CD4-positive, alpha-beta T cell treated with Interleukin-17A for 1 hour (primary cell): ENCODE results near the gene UBE2S.

ENCODE experiments used
- DNase-seq: peaks from one replicate; pipeline ENCODE4 v3.0.0-alpha.2; 2020

The UBE2S gene

DNA sequence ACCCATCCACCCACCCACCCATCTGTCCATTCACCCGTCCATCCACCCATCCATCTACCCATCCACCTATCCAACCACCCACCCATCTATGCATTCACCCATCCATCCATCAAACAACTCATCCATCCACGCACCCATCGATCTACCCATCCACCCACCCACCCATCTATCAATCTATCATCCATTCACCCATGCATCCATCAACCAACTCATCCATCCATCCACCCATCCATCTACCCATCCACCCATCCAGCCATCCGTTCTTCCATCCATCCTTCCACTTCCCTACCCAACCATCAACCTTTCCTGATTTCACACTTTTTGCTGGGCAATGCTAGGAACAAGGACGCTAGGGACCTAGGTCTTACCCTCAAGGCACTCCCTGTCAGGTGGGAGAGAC lies 25.6 kb downstream of the UBE2S start:
- no peak for DNase-seq

DNA sequence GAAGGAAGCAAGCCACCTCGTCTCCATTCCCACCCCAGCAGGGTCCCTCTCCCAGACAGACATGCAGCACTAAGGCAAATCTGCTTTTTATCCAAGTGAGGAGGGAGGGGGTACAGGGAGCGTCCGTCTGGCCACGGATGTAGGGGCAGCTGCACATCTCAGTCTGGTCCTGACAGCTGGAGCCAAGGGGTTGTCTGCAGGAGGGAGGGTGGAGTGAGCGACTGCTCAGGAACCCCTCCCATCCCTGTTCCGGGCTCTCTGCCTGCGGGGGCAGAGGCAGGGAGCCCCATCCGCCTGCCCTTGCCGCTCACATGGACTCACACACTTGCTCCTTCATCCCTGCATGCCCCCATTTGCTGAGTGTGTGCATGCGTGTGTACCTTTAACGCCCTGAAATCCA lies 28.4 kb downstream of the UBE2S start:
- DNase-seq, result no peak

DNA sequence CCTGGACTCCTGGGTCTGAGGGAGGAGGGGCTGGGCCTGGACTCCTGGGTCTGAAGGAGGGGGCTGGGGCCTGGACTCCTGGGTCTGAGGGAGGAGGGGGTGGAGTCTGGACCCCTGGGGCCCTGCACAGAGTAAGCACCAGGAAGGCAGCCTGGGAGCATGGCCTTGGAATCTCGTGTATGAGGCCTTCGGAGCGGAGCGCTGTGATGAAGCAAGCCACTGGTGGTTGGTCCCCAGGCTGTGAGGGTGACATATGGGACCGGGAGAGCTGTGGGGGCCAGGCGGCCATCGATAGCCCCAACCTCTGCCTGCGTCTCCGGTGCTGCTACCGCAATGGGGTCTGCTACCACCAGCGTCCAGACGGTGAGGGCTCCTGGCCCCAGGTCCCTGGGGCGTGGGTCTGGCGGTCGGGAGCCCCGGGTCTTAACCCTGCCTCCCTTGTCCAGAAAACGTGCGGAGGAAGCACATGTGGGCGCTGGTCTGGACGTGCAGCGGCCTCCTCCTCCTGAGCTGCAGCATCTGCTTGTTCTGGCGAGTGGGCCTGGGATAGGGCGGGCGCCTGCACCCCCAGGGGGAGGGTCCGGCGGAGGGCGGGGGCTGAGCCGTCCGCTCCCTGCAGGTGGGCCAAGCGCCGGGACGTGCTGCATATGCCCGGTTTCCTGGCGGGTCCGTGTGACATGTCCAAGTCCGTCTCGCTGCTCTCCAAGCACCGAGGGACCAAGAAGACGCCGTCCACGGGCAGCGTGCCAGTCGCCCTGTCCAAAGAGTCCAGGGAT lies 30.0 kb downstream of the UBE2S start:
- no peak for DNase-seq

DNA sequence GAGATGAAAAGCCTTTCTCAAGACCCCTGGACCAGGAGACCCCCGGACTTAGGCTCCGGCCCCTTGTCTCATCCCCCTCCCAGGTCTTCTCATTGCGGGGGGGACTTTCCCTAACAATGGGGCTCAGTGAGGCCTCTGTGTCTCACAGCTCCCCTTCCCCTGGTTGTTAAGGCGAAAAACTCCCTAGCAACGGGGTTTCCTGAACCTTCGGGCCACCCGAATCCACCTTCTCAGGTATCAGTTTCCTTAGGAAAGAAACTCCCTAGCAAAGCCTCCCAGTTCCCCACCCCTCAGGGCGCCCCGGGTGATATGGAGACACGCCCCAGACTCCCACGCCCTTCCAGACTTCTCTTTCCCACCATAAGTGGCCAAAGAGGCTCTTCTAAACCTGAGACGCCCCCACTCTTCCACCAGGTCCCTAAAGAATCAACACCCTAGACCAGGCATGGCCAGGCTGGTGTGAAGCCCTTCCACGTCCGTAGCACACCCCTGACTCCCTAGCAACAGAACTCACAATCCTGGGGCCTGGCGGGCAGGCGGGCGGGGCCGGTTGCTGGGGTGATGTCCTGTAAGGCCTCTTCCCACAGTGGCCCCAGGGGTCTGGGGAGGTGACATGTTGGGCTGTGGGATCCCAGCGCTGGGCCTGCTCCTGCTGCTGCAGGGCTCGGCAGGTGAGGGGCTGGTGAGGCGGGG lies 31.2 kb downstream of the UBE2S start, which contains the start of gene TMEM190:
TMEM190 (plus strand) TSS at position 586 of the 693 bp plus-strand sequence; CDS start at position 614, 28 bp downstream.
- DNase-seq, result no peak

DNA sequence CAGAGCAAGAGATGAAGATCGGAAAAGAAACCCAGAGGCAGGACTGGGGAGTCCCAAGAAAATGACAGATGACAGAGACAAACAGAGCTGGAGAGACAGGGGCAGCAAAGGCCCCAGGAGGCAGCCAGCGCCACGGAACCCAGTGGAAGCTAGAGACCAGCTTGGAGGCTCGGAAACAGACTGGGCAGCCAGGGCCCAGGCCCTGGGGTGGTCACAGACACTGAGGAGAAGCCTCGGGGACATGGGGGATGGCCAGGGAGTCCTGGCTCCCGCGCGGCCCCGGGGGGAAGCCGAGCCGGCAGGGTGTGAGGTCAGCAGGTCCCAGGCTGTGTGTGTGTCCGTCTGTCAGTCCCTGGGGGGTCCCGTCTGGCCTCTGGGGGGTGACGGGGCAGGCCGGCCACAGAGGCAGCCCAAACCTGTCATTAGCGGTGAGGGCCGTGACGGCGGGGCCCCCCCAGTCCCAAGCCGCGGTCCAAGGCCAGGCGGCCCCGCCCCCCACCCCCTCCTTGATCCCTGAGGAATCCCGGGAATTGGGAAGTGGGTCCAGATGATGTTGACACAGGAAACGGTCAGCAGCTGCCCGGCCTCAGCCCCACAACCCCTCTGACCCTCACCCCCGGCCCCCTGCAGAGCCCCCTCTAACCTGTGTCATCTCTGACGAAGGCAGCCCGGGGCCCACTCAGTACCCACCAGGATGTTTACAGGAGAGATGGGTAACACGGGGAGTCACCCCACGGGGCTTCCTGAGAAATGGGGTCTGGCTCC lies 33.4 kb downstream of the UBE2S start:
- DNase-seq, result no peak

DNA sequence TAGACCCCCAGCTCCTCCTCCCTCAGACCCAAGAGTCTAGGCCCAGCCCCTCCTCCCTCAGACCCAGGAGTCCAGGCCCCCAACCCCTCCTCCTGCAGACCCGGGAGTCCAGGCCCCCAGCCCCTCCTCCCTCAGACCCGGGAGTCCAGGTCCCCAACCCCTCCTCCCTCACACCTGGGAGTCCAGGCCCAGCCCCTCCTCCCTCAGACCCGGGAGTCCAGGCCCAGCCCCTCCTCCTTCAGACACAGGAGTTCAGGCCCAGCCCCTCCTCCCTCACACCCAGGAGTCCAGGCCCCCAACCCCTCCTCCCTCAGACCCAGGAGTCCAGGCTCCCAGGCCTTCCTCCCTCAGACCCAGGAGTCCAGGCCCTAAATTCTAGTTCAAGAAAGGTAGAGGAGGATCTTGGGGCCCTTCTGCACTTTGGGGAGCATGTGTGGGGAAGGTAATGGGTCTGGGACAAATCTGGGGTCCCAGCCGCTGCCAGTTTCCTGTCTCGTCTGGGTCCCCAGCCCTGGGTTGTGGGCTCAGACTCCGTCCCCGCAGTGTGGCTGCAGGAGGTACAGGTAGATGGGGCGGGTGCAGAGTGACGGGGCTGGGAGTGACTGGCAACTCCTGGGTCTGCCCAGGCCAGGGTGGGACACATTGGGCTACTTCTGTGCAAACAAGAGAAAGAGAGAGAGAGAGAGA lies 34.1 kb downstream of the UBE2S start:
- no peak for DNase-seq

DNA sequence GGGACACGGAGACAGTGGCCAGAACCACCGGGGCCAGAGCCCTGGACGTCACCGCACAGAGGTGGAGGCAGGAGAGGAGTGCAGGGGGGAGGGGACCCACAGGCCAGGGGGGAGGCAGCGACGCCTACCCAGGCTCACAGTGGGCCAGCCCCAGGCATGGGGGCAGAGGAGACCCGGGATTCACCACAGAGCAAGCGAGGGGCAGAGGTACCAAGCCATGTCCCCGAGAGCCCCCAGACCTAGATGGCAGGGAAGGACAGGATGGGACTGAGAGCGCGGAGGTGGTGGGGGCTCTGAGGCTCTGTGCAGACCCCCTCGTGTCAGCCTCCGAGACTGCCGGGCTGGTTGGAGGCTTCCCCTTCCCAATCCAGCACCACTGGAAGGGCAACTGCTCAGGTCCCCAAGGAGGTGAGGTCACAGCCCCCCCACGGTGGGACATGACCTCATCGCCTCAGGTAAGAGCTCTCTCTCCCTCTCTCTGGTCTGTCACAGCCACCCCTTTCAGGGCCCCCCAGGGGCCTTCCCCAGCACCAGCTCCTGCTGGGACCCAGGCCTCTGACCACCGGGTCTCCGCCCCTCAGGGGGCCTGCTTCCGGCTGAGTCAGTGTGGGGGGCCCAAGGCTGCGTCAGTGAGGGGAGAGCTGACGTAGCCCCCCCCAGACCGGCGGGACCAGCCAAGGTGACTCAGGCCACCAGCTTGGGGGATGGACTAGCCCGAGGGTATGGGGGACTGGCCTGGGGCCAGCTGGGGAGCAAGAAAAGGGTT lies 35.1 kb downstream of the UBE2S start:
- no peak for DNase-seq

DNA sequence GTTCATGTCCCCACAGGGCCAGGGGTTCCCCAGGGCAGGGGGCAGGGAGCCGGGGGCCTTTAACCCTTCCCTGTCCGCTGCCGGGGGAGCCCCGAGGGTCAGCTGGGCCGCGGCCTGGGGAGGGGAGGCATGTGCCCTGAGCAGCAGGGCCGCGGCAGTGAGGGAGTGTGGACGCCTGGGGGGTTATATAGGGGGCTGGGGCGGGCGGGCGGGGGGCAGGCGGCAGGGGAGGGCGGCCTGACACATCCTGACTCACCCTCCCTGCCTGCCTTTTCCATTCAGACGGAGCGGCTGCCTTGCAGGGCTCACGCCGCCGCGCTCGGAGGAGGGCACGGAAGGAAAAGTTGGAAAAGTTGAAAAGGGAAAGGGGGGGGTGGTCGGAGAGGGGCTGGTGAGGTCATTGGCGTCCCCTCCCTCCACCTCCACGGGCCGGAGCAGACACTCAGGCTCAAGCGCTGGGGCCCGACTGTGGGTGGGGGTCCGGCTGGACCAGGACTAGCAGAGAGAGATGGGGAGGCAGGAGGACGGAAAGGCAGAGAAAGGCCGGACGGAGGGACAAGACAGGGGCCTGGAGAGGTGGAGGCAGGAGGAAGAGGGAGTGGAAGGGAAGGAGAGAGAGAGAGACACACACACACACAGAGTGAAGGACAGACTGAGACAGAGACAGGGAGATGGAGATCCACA lies 37.1 kb downstream of the UBE2S start, which contains the start of gene IL11:
IL11 (minus strand) TSS at position 159 of the 684 bp plus-strand sequence; CDS start at position 6, 153 bp downstream.
- DNase-seq, result no peak

DNA sequence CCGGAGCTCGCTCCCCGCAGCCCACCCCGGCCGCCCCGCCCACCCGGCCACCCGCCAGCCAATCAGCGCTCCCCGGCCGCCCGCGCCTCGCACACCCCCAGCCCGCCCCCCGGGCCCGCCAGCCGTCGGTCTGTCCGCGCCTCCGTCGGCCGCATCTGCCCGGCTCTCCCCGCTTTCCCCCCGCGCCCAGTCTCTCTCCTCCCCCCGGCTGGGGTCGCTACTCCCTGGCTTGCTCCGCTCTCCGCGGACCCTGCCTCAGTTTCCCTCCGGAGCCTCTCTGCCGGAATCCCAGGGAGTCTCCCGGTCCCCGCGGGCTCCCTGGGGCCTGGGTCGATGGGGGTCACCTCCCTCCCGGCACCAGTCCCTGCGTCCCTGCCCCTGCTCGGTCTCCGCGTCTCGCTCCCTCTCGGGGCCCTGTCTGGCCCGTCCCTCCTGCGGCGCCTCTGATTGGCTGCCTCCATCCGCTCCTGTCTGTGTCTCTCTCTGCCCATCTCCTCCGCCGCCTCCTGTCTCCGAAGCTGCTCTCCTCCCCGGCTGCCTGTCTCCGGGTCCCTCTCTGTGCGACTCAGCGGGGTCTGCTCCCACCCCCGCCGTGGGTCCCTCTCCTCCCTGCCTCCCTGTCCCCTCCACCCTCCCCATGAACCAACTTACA lies 37.8 kb downstream of the UBE2S start:
- DNase-seq, result peak; percentile 48

DNA sequence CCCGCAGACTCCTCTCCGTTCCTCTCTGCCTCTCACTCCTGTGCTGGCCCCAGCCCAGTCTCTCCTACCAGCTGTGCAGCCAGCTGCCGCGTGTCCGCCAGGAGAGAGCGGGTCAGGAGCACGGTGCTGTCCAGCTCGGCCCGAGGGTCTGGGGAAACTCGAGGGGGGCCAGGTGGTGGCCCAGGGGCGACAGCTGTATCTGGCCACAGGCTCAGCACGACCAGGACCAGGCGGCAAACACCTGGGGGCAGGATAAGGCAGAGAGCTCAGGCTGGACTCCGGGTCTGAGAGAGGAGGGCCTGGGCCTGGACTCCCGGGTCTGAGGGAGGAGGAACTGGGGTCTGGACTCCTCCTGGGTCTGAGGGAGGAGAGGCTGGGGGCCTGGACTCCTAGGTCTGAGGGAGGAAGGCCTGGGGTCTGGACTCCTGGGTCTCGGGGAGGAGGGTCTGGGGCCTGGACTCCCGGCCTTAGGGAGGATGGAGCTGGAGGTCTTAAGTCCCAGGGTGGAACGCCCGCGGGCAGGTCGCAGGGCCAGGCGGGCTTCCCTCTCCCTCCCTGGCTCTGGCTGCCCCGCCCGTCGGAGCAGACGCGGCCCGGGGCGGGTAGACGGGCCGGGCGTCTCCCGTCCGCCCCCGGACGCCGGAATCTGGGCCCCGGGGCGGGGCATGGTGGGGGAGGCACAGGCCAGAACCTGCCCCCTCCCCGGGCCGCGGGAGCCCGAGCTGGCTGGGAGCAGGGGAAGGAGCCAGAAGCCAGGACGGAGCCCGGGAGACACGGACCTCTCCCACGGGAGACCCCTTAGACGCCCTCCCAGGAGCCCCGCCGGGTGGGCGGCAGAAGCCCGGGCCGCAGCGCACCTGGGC lies 38.7 kb downstream of the UBE2S start:
- DNase-seq, result no peak

DNA sequence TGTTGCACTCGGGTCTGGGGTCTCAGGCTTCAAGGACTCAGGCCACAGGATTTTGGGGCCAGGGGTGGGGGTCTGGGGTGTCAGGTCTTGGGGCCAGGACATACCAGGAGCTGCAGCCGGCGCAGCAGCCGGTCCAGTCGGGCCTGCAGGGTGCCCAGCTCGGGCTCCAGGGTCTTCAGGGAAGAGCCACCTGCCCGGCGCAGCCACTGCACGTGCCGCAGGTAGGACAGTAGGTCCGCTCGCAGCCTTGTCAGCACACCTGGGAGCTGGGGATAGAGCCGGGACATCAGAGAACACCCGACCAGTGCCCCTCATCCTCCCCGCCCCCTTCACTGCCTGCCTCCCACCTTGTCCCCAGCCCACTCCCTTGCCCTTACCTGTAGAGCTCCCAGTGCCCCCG lies 39.5 kb downstream of the UBE2S start:
- no peak for DNase-seq

DNA sequence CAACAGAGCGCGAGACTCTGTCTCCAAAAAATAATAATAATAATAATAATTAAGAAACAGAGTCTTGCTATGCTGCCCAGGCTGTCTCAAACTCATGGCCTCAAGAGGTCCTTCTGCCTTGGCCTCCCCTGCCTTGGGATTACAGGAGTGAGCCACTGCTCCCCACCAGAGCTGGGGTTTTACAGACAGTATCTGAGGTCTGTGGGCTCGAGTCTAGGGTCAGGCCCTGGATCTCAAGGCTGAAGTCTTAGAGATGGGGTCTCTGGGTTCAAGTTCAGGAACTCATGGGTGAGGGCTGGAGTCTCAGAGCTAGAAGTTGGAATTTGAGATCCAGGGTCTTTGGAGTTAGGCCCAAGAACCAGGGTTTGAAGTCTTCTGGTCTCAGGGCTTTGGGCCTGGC lies 40.8 kb downstream of the UBE2S start:
- no peak for DNase-seq

DNA sequence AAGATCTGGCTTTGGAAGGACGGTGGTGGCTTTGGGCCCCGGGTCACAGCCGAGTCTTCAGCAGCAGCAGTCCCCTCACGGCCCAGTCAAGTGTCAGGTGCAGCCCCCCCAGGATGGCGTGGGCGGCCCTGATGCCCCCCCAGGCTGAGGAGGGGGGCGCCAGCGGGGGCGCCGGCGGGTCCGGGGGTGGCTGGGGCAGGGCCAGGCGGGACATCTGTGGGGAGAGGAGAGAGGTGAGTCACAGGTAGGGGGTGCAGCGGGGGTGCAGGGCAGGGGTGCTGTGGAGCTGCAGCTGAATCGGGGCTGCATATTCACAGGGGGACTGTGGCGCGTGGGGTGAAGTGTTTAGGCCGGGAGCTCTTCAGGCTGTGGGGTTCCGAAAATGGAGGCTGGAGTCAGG lies 41.6 kb downstream of the UBE2S start:
- DNase-seq, result no peak

DNA sequence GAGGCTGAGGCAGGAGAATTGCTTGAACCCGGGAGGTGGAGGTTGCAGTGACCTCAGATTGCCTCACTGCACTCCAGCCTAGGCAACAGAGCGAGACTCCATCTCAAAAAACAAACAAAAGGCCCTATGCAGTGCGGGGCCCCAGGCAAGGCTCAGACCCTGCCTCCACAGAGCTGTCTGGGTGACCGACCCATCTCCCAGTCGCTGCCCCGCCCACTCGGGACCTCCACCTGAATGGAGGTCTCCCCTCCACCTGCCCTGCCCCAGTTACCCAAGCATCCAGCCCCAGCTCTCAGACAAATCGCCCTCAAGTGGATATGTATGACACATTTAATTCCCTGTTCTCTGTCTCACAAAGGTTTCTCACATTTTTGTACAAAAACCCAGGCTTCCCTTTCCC lies 42.3 kb downstream of the UBE2S start:
- no peak for DNase-seq

DNA sequence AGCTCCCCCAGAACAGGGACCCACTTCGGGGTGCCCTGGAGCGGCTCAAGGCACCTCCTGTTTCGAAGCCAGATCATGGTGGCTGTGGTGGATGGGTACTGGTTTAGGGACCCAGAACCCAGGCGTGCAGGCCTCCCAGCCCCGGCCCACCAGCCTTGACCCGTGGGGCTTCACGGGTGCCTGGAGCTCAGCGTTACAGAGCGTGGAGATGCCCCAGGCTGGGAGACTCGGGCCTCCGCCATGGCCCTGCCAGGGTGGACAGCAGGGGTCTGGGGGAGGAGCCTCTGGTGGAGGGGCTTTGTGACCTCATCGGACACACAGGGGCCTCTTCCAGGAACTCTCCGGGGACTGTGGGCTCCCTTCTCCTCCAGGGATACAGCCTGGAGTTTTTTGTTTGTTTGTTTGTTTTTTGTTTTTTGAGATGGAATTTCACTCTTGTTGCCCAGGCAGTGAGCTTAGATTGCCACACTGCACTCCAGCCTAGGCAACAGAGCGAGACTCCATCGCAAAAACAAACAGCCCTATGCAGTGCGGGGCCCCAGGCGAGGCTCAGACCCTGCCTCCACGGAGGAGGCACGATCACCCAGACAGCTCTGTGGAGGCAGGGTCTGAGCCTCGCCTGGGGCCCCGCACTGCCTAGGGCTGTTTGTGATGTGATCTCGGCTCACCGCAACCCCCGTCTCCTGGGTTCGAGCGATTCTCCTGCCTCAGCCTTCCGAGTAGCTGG lies 44.4 kb downstream of the UBE2S start, which contains the start of gene GARIN5B:
GARIN5B (minus strand) TSS at position 271 of the 727 bp plus-strand sequence; CDS start at position 77, 194 bp downstream.
- DNase-seq, result no peak

DNA sequence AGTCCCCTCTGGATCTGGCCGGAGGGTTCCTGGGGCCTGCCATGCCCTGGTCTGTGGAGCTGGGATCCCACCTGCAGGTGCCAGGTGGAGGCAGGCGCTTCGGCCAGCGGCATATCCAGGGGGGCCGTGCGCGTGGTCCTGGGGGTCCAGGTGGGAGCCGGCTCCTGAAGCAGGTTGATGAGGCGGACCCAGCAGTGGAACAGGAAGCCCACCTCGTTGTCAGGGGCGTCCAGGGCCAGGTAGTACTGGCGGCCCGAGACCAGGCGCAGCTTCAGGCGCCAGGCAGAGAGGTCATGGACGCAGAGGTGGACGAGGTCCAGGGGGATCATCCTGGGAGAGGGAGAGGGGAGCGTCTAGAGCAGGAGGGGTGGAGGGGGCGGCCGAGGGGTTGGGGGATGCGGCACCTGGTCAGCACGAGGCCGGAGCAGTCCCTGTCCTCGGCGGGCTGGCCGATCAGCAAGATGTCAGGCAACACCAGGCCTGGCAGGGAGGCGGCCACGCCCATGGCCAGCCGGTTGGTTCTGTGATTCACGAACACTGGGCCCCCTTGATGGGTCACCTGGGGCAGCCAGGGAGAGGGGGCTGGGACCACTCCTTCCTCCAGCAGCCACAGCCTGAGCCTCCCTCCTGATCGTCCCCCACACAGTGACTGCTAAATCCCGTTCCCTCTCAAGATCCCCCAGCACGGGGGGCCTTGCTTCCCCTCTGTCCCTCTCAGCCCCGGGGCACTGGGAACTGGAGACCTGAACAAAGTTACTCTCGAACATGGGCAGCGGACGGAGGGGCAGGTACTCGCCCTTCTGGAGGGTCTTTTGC lies 45.2 kb downstream of the UBE2S start:
- DNase-seq, result no peak

DNA sequence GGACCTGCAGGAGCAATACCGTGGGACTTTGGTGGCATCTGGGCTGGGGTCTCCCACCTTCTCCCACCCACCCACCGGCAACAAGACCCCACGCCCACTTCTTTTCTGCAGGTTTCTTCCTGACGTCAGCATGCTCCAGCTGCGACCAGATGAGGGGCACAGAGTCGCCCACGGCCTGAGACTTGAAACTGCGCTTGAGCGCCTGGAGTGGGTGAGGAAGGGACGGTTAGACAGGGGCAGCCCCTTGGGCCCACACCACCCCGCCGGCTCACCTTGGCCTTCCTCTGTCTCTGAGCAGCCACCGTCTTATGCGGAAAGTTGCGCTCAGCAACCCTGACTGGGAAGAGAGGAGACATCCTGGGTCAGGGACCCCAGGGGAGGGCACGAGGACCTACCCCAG lies 46.7 kb downstream of the UBE2S start:
- DNase-seq, result no peak
